A549 treated with dexamethasone at 1 μM for 4 hours (cell line): Measurements from ENCODE around the gene RPP30. TPM values are rescaled to one million over a fixed set of nuclear protein-coding genes. Genes with fewer than 3 reads are reported as not detected.

Source experiments
- total RNA-seq: library from RNA; stranded (reverse); fragments of 200-300 nt; extraction: Qiagen RNA extraction; gene quantifications from 5 replicates; pipeline ENCODE4 v1.2.3, GENCODE V29; 2022

The RPP30 gene
- 45.9 to 55.3 TPM (median 49.8 TPM) in 5 replicates for total RNA-seq

GRCh38 chr10:90871766-90872647 is at the start of gene RPP30:
TSS of gene RPP30 (plus strand) at chr10:90871974. CDS start at chr10:90871987, 13 bp downstream.

GRCh38 chr10:90857635-90858460 is 13.9 kb upstream of the RPP30 start, which contains the start of gene HTR7:
TSS of gene HTR7 (minus strand) at chr10:90858039. CDS start at chr10:90857671, 368 bp downstream.

GRCh38 chr10:90920986-90921666 is 49.4 kb downstream of the RPP30 start, which contains the start of gene ANKRD1:
TSS of gene ANKRD1 (minus strand) at chr10:90921087. CDS start at chr10:90921027, 60 bp downstream.

Other genes starting within 250 kb of the RPP30 start
- 0.14 to 0.39 TPM (median 0.18 TPM) in 5 replicates for gene HTR7, start 13.9 kb upstream of the RPP30 start, total RNA-seq
- gene ANKRD1, start 49.1 kb downstream of the RPP30 start, total RNA-seq, result 35.0 to 54.9 TPM (median 47.3 TPM) in 5 replicates